PFSK-1 (cell line): ENCODE measurements around the gene CTNNBL1.

Experiments
- FOXP2 ChIP-seq: optimal IDR thresholded peaks from 2 replicates; pipeline ENCODE3; 2011; ENCODE audit warnings: borderline replicate concordance, control low read depth, inconsistent platforms; ENCODE audit not compliant: insufficient read depth; ENCODE audit errors: extremely low read length, extremely low read depth
- POLR2AphosphoS5 ChIP-seq: IDR thresholded peaks from 2 replicates; pipeline ENCODE4 v1.6.1; 2012; ENCODE audit warnings: low read depth, mild to moderate bottlenecking, control low read depth, low read length, moderate library complexity
- REST ChIP-seq, 2 experiments: IDR thresholded peaks; 2 replicates each; pipeline versions ENCODE4 v1.6.1 to v1.8.0; 2011 to 2012; ENCODE audit warnings: low read depth in 2 of 2, low read length in 2 of 2, control low read depth in 1 of 2, inconsistent platforms in 1 of 2, mild to moderate bottlenecking in 1 of 2, moderate library complexity in 1 of 2; ENCODE audit not compliant: insufficient read depth in 1 of 2
- SIN3A ChIP-seq: IDR thresholded peaks from 2 replicates; pipeline ENCODE4 v1.6.1; 2012; ENCODE audit warnings: mild to moderate bottlenecking, low read length, moderate library complexity, borderline replicate concordance; ENCODE audit not compliant: insufficient read depth
- TAF1 ChIP-seq: IDR thresholded peaks from 2 replicates; pipeline ENCODE4 v1.6.1; 2012; ENCODE audit warnings: low read length, control low read depth, borderline replicate concordance; ENCODE audit not compliant: insufficient read depth

Gene CTNNBL1

DNA sequence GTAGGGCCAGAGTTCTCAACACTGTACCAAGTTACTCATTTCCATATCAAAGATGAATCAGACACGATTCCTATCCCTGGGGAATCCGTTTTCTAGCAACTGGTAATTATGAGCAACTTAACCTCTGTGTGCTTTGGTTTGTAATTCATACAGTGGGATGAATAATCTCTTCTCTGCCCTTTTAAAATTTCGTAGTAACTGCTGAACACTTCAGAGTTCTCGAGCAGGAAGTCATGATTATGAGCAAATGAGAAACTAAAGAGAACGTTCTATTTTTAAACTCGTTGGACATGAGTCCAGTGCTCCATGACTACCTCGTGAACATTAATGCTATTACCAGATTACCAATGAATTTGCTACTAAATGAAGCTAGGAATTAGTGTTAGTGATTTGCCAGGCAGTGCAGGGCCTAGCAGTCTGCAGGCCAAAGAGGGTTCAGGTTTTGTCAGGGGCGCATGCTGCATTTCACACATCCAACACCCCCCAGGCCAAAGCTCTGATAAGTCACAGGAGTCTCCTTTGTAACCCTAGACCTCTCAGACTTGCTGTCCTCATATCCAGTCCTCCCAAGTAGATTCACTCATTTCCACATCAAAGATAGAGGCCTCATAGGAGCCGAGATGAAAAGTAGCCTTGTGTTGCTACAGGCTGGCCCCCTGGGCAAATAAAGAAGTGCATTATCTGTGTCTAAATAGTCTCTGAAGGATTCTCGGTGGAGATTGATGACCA, 163.3 kb downstream of the CTNNBL1 start:
- TF ChIP-seq SIN3A = no peak
- TF ChIP-seq REST (IDR thresholded peaks at IDR 0.05; ENCODE audit: insufficient read depth in 1 of 2, low read depth in 2 of 2, low read length in 2 of 2) = no peak

DNA sequence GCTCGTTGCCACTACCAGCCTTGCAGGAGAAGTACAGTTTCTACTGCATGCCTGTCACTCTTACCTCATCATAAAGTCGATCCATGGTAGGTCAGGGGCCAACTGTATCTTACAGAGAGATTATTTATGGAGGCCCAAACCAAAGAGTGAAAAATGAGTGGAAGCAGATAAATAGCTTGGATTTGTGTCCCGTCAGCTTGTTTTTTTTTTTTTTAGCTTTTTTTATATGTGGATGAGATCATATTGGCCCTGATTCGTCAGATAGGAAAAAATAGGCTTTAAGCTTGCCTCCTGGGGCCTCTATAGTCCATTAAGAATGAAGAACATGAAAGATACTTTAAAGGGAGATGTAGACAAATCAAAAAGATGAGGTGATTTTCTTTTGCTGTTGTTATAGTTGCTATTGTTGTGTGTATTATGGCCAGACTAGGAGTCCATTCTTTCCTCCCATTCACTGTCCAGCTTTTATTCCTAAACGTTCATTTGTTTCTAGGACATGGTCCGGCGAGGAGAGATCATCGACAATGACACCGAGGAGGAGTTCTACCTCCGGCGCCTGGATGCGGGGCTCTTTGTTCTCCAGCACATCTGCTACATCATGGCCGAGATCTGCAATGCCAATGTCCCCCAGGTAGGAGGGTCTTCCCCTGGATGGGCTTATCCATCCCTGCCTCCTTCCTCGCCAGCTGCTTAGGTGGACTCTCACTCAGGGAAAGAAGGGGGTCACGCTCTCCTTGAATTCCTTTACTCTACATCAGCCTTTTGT, 165.8 kb downstream of the CTNNBL1 start:
- TF ChIP-seq FOXP2 = no peak
- TF ChIP-seq POLR2AphosphoS5 = no peak
- no peak for TF ChIP-seq SIN3A
- no peak for TF ChIP-seq REST (IDR thresholded peaks at IDR 0.05; ENCODE audit: insufficient read depth in 1 of 2, low read depth in 2 of 2, low read length in 2 of 2)
- TF ChIP-seq TAF1 = no peak

DNA sequence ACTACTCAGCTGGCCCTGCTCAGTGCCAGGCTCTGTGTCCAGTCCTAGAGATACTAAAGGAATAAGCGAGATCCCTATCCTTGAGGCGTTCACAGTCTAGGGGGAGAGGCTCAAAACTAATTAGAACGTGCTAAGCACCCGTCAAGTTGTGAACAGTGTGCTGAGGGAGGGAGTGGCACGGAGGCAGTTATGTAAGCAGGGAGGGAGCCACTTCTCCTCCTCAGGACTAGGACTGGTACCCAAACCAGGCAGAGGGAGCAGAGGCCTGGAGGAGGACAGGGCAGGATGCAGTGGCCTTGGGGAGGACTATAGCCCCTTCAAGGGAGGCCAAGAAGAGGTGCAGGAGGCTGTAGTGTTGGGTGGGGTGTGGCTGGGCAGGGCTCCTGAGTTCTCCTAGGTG, 169.5 kb downstream of the CTNNBL1 start:
- TF ChIP-seq TAF1 (no peak), FOXP2 (no peak), POLR2AphosphoS5 (no peak), SIN3A (no peak), REST (IDR thresholded peaks at IDR 0.05; ENCODE audit: insufficient read depth in 1 of 2, low read depth in 2 of 2, low read length in 2 of 2) (no peak)

- TF ChIP-seq REST (IDR thresholded peaks at IDR 0.05; ENCODE audit: insufficient read depth in 1 of 2, low read depth in 2 of 2, low read length in 2 of 2) = no peak
- no peak for TF ChIP-seq POLR2AphosphoS5
- TF ChIP-seq TAF1 = no peak
- no peak for TF ChIP-seq SIN3A
- TF ChIP-seq FOXP2 = no peak
Observed at GRCh38 chr20:37864298-37864697, 170.5 kb downstream of the CTNNBL1 start.

DNA sequence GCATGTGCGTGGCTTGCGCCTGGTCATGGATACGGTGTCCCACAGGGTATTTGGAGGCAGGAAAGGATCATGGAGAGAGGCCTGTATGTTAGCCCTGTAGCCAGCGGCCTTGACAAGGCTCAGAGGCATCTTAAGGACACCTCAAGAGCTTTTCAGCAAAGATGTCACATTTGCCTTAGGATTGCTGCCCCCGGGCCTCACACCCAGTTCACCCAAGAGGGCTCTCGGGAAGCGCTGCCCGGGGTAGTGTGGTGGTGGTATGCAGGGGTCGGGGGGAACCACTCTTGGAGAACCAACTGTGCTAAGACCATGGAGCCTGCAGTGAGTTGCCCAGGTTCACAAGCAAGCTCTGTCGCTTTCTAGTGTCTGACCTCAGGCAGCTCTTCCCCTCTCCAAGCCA, 172.2 kb downstream of the CTNNBL1 start:
- no peak for TF ChIP-seq REST (IDR thresholded peaks at IDR 0.05; ENCODE audit: insufficient read depth in 1 of 2, low read depth in 2 of 2, low read length in 2 of 2)
- TF ChIP-seq TAF1 = no peak
- TF ChIP-seq SIN3A = no peak
- no peak for TF ChIP-seq FOXP2
- TF ChIP-seq POLR2AphosphoS5 = no peak
